Measurements from ENCODE around the gene POU3F1. TPM values are rescaled to one million over a fixed set of nuclear protein-coding genes. Genes with fewer than 3 reads are reported as not detected.

Gene POU3F1
- total RNA-seq, 1 experiment from 2014 or later, result 5.8 TPM

DNA sequence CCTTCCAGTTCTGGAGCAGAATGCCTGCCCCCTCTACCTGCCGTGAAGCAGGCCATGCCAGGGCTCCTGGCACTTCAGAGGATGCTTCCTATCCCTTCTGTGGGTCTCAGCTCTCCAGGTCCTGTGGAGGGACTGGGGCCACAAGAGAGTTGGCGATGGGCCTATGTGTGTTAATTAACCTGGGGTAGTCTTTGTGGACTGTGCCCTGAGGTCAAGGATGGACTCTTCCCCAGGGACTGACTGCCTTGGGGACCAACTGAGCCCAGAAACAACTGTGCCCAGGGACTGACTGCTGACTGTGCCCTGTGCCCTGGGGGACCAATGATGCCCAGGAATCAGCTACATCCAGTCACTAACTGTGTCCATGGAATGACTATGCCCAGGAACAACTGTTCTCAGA lies 37.5 kb upstream of the POU3F1 start:
- Histone ChIP-seq H3K79me2 (ENCODE audit: insufficient read depth, low read length) (no peaks in the 10 kb centered on the region), H3K79me1 (ENCODE audit: insufficient read depth, low read depth, low read length, poor library complexity, severe bottlenecking) (no peaks in the 10 kb centered on the region), H3K23ac (ENCODE audit: insufficient read length, low read depth, low read length) (no peak overlapping the region), H3K56ac (ENCODE audit: insufficient read length, low read depth, low read length) (no peak overlapping the region), H2AFZ (ENCODE audit: low read length) (no peak overlapping the region), H2BK120ac (ENCODE audit: low read depth, low read length, poor library complexity, severe bottlenecking) (no peak overlapping the region), H3K23me2 (ENCODE audit: insufficient read length, low read depth, low read length, poor library complexity, severe bottlenecking) (no peaks in the 10 kb centered on the region), H3K9me3 (ENCODE audit: control insufficient read depth, low read depth, low read length) (no peaks in the 10 kb centered on the region), H2BK15ac (ENCODE audit: low read depth, low read length) (no peak overlapping the region), H4K5ac (ENCODE audit: insufficient read length, low read depth, low read length) (no peak overlapping the region), H2BK12ac (ENCODE audit: insufficient read length, low read depth, low read length) (no peak overlapping the region), H2BK5ac (ENCODE audit: insufficient read length, low read length) (no peak overlapping the region), H3K27ac (ENCODE audit: insufficient read length, low read depth, low read length) (no peak overlapping the region), H3K18ac (ENCODE audit: insufficient read length, low read depth, low read length) (no peak overlapping the region), H4K8ac (replicated peaks; ENCODE audit: insufficient read length, low read depth, low read length) (no peak overlapping the region), H2BK20ac (ENCODE audit: low read depth, low read length, poor library complexity, severe bottlenecking) (no peak overlapping the region), H3K4me1 (ENCODE audit: insufficient read depth, low read length) (peaks cover 8% of the 10 kb centered on the region; the same call in 1 of the 2 replicates), H3K27me3 (ENCODE audit: insufficient read depth, low read length) (no peaks in the 10 kb centered on the region), H3K4me2 (ENCODE audit: insufficient read depth, insufficient read length, low read length) (no peak overlapping the region), H2AK5ac (ENCODE audit: insufficient read length, low read length) (no peak overlapping the region), H3K9ac (ENCODE audit: extremely low read depth, insufficient read length, low read length) (no peak overlapping the region), H3T11ph (ENCODE audit: low read length) (no peak overlapping the region), H3K4ac (ENCODE audit: low read depth, low read length) (no peak overlapping the region), H4K20me1 (ENCODE audit: control insufficient read depth, insufficient read depth, insufficient read length) (no peaks in the 10 kb centered on the region), H3K14ac (ENCODE audit: insufficient read depth, low read length) (no peak overlapping the region), H4K91ac (ENCODE audit: insufficient read length, low read depth, low read length) (no peak overlapping the region)
- peaks cover 1 to 3% (median 2%) of the 10 kb centered on the region in 3 experiments; a peak in 3 of 7 replicates for H3K36me3 Mint-ChIP-seq (ENCODE audit: insufficient read depth in 1 of 3, low read depth in 3 of 3)
- H3K4me1 Mint-ChIP-seq, result peaks cover 36 to 43% of the 10 kb centered on the region in 2 experiments
- no peak overlapping the region for H3K27ac Mint-ChIP-seq
- H3K27me3 Mint-ChIP-seq (ENCODE audit: low read depth), result no peaks in the 10 kb centered on the region
- TF ChIP-seq, protein P1, sequence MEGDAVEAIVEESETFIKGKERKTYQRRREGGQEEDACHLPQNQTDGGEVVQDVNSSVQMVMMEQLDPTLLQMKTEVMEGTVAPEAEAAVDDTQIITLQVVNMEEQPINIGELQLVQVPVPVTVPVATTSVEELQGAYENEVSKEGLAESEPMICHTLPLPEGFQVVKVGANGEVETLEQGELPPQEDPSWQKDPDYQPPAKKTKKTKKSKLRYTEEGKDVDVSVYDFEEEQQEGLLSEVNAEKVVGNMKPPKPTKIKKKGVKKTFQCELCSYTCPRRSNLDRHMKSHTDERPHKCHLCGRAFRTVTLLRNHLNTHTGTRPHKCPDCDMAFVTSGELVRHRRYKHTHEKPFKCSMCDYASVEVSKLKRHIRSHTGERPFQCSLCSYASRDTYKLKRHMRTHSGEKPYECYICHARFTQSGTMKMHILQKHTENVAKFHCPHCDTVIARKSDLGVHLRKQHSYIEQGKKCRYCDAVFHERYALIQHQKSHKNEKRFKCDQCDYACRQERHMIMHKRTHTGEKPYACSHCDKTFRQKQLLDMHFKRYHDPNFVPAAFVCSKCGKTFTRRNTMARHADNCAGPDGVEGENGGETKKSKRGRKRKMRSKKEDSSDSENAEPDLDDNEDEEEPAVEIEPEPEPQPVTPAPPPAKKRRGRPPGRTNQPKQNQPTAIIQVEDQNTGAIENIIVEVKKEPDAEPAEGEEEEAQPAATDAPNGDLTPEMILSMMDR (conservative IDR thresholded peaks at IDR 0.05), result no peak
- H3K4me3 Mint-ChIP-seq, result no peak overlapping the region
- WGBS (ENCODE audit: extremely low coverage, insufficient read length, low lambda C conversion rate), result no CpG with 5 or more reads among the region's 2 CpGs
- no peaks in the 10 kb centered on the region for H3K9me3 Mint-ChIP-seq
- no peak for DNase-seq

All from H9 (cell line).